GM19099 (cell line): ENCODE results near the gene EFCAB11.

Source experiments
- POLR2A ChIP-seq: IDR thresholded peaks from 3 replicates; pipeline ENCODE4 v1.6.1; 2011; ENCODE audit warnings: low read depth; ENCODE audit not compliant: insufficient read length; ENCODE audit errors: extremely low read depth

Gene EFCAB11

GRCh38 chr14:89753828-89754412 is 200.6 kb downstream of the EFCAB11 start:
- TF ChIP-seq POLR2A: no peak

- no peak for TF ChIP-seq POLR2A
Measured at GRCh38 chr14:89750908-89751392, 203.6 kb downstream of the EFCAB11 start.

DNA sequence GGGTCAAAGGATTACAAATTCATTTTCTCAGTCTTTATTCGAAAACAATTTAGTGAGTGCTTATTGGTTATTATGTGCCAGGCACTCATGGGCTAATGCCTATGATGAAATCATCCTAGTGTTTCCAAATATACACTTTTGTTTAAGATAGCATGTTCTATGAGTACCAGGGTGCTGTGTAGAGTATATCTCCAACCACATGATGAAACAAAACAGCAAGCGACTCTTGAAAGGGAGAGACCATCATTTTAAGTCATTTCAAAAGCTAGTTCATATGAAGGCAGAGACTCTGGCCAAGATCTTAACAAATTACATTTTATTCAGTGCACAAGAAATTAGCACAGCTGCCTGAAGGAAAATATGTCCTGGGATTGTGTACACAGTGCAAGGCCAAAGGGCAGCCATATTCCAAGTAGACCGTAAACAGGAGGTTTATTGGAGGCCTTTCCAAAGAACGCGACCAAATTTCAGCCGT is 204.2 kb downstream of the EFCAB11 start:
- no peak for TF ChIP-seq POLR2A

DNA sequence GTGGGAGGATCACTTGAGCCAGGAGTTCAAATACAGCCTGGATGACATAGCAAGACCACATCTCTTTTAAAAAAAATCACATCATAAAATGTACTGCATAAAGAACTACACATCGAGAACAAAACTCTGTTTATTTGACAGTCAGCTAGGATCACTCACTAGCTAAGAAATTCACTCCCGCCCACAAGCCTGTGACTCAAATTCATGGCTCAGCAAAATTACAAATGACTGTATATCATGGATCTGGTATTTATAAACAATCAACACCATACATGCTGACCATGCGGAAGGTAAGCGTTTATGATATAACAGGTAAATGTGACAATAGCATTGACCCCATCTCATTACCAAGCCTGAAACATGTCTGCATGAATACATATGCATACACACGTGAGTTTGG is 206.5 kb downstream of the EFCAB11 start:
- no peak for TF ChIP-seq POLR2A

GRCh38 chr14:89747126-89747525 is 207.4 kb downstream of the EFCAB11 start:
- TF ChIP-seq POLR2A: no peak

GRCh38 chr14:89746654-89747053 is 207.9 kb downstream of the EFCAB11 start:
- TF ChIP-seq POLR2A: no peak

GRCh38 chr14:89746135-89746534 is 208.4 kb downstream of the EFCAB11 start:
- TF ChIP-seq POLR2A: no peak
